GM10847 (cell line): ENCODE data around the gene DACT2.

Experiments used
- POLR2A ChIP-seq: IDR thresholded peaks from 2 replicates; pipeline ENCODE4 v1.6.1; 2011; ENCODE audit not compliant: insufficient read length; ENCODE audit errors: extremely low read depth

Gene DACT2

GRCh38 chr6:168286116-168286515 lies 33.5 kb downstream of the DACT2 start:
- TF ChIP-seq POLR2A = no peak

DNA sequence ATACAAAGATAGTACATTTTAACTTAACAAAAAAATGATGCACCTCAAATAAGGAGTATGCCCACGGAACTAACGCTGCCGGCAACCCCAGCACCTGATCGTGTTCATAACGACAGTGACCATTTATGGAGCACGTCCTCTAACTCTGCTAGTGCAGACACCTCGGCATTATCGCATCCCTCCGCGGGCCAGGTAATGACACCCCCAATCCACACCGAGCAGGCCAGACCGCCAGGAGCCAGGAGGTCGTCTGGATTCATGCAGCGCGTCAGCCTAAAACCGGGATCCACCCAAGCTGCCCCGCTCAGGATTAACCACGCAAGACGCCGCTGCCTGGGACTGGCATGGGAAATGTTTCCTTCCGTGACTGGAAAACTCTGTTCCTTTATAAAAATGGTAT lies 34.1 kb downstream of the DACT2 start:
- TF ChIP-seq POLR2A = no peak

DNA sequence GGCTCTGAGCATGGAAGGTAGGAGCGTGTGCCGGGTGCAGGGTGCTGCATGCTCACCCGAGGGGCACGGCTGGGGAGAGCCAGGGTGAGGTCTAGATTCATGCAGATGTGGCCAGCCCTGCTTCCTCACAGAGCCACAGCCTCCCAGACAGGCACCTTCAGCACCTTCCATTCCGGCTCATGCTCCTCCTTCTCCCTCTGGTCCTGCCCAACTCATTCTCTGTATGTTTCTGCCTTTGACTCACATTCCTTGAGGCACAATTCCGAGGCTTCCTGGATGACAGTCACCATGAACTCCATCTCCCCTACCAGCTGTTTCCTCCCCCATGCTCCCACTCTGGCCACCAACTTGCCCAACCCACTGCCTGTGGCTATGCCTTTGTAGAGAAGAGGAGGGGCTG lies 35.4 kb downstream of the DACT2 start:
- no peak for TF ChIP-seq POLR2A

- TF ChIP-seq POLR2A = no peak
These were observed 35.9 kb downstream of the DACT2 start for GRCh38 chr6:168283686-168284025.

- TF ChIP-seq POLR2A = no peak
These were observed 36.4 kb downstream of the DACT2 start for GRCh38 chr6:168282985-168283685.

- no peak for TF ChIP-seq POLR2A
These were observed 37.8 kb downstream of the DACT2 start for GRCh38 chr6:168281826-168282225.

- TF ChIP-seq POLR2A = no peak
These were observed 38.7 kb downstream of the DACT2 start for GRCh38 chr6:168280899-168281245.

DNA sequence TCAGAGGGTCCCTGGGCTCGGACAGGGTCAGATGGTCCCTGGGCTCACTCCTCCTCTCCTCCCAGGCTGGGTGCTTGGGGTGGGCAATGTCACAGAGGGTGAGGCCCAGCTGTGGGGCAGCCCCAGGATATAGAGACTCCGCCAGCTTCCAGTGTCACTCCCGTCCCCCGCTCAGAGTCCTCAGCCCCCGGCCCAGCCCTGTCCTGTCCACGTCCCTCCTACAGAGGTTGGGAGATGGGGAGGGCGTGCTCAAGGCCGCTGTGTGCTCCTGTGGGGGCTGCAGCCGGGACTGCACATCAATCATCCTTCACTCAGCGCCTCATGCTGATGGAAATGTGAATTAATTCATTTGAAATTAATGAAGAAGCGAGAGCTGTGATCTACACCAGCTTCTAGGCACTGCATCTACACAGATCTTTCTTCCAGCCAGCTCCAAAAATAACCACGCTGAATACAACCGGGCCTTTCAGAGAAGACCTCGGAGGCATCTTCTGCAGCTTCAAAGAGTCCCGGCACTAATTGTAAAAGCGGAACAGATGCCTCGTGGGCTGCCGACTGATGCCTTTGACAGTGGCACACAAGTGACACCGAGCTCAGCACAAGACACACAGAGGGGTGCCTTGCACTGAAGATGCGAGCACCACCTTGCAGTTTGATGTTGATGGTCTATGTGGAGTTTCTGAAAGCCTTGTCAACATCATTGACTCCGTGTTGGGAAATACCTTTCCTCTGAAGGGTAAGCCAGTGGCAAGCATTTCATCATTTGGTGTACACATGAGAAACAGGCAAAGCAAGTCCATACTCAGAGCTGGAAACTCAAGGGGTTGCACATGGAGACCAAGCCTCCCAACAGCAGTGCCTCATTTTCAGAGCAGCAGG lies 39.3 kb downstream of the DACT2 start:
- no peak for TF ChIP-seq POLR2A

- no peak for TF ChIP-seq POLR2A
These were observed 40.1 kb downstream of the DACT2 start for GRCh38 chr6:168279403-168279935.

- no peak for TF ChIP-seq POLR2A
These were observed 40.7 kb downstream of the DACT2 start for GRCh38 chr6:168278904-168279303.

DNA sequence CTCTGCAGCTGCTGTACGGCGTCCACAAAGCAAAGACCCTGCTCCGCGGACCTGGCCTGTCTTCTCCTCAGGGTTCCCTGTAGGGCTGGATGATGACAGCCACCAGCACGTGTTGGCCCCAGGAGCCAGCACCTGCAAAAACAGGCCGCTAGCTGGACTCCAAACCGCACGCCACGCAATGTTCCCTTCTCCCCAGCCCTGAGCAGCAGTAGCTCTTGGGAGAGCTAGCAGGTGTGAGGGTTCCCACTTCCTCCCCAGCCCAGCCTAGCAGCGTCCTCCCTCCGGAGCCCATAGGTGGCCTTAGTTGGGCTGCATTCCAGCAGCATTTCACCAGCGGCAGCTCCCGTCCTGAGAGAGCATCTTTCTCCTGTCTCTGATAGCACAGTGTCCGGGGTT lies 42.3 kb downstream of the DACT2 start:
- no peak for TF ChIP-seq POLR2A

DNA sequence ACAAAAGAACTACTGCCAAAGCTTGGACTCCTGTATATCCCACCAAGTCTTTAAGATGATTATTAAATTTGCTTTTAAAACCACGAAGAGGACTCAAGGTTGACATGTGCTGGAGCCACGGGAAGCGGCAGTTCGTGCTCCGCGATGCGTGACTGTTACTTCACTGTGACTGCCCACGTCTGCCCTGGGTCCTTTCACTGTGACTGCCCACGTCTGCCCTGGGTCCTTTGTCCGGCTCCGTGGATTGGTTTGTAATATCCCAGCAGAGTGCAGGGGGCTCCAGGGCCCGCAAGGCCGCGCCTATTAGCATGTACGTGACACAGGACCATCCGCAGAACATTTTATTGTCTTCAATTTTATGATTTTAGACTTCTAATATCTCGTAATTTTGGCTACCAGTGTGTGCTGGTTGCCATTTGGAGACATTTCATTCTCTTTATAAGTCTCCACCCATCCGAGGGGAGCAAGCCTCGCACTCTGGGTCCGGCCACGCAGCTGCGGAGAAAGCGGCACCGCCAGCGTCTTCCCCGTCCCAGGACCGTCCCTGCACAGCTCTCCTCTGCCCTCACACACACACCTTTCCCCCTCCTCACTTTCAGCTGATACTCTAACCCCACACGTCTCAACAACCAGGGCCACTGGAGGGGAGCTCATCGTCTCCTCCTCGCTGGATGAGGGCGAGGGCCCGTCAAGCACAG lies 42.9 kb downstream of the DACT2 start:
- TF ChIP-seq POLR2A = no peak

GRCh38 chr6:168275168-168275567 lies 44.4 kb downstream of the DACT2 start:
- no peak for TF ChIP-seq POLR2A

DNA sequence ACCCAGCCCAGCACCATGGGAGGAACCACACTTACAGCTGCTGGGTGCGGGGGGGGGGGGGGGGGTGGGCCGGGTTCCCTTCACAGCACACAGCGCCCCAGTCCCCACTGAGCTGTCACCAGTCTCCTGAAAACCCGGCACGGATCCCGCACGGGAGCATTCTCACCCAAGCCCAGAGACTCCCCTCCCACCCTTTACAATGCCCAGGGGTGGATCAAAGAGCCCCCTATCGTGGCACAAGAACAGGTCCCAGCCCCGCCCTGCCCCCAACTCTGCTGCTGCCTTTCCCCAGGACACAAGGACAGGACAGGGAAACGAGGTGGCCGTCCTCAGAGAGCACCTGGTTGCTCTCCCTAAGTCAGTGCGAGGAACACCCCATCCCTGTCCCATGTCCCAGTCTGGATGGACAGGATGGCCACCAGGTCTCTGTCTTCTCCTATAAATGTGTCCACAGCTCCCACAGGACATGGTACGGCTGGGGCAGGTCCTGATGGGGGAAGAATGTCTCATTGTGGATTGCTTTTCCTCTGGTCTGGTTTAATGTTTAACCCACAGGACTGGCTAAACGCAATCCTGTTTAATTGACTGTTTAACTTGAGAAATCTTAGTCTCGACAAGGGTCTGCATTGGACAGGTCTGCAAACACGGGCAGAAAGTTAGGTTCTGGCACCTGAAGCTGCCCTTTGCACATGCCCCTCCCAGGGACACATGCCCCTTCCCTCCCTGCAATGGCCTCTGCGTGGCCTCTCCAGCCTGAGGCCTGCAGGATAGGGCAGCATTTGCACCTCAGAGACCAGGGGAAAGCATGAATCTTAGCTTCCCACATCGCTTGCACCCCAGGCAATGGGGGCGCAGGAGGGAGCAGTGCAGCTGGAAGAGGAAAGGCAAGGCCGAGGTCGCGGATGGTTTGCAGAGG lies 45.3 kb downstream of the DACT2 start:
- no peak for TF ChIP-seq POLR2A
